GM19043 (cell line): ENCODE measurements around the gene METTL26.

Source experiments
- ATAC-seq: cut with Tn5 transposase; IDR thresholded peaks from one replicate; pipeline ENCODE4 v1.9.1; 2021; ENCODE audit warnings: low read depth; ENCODE audit not compliant: unreplicated experiment

METTL26 gene

GRCh38 chr16:660459-661183 is 24.5 kb upstream of the METTL26 start:
- ATAC-seq: peak; percentile 57

DNA sequence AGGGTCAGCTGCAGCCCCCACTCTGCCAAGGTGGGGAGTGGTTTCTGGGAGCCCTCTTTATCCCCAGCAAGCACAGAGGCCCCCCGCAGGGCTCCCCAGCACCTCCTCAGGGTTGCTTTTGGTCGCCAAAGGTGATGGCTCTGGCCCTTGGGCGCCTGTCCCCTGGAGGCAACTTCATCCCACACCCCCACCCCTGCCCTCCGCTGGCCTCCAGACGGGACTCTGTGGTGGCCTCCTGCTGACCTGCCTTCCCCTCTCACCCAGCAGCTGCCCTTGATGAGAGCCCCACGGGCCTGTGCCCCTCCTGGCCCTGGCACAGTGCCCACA is 24.0 kb upstream of the METTL26 start:
- no peak for ATAC-seq

DNA sequence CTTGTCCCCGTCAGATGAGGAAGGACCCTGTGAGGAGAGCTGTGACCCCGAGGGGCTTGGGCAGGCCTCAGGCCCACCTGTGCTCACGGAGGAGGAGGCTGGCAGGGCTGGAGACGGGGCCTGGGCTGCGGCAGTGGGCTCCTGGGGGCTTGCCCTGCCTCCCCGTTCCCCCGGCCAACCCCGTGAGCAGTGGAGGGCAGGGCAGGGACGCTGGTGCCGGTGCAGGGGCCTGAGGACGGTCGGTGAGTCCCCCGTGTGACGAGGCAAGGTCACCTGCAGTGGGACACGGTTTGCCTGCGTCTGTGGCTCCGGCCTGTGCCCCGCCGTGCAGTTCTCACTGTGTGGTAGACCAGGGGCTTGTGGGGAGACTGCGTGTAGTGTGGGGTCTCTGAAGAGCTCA is 23.5 kb upstream of the METTL26 start:
- ATAC-seq: no peak

- ATAC-seq: no peak
Measured at GRCh38 chr16:658679-659571, 22.8 kb upstream of the METTL26 start.

GRCh38 chr16:657487-657886 is 21.4 kb upstream of the METTL26 start:
- ATAC-seq: no peak

GRCh38 chr16:654034-654433 is 17.9 kb upstream of the METTL26 start:
- ATAC-seq: no peak

DNA sequence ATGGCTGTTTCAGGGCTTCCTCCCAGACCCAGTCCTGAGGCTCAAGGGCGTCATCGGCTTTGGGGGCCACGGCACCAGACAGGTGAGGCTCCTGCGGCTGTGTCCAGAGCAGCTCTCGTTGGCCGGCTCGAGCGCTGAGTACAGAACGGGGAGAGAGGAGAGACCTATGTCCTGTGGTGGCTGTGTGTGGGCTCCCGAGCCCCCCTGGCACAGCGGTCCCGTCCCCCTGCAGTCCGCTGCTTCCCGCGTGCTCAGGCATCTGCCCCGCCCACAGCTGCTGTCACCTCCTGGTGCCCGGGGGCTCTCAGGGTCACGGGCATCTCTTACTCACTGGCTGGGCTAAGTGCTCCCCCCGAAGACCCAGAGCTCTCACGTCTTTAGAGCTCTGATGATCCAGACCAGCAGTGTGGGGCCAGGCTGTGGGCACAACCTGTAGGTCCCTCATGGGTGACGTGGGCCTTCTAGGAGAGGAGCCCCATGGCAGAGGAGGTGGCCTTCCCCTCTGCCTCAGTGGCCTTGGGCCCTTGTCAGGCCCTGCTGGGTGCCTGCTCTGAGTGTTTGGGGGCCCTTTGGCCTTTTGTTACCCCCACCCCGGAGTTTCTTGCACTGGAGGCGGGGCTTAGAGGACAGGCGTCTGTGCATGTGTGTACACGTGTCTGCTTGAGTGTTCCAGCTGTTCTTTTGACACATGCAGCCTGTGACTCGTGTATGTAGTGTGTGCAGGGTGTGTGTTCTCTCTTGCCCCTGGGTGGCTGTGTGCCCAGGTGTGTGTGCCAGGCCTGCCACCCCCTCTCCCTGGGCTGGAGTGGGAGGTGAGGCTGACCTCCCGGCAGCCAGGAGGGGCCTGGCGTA is 16.6 kb upstream of the METTL26 start:
- no peak for ATAC-seq

DNA sequence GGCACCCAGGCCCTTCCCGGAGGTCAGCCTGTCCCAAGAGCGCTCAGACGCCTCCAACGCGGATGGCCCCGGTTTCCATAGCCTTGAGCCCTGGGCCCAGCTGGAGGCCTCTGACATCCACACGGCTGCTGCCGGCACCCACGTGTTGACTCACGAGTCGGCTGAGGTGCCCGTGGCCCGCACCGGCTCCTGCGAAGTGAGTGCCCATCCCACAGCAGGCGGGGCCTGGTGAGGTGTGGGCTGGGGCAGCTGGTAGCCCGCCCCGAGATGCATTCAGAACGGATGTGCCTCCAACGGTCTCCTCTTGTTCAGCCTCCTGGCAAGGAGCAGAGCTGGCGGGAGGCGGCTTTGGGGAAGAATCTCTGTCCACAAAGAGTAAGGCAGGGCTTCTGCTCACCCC is 15.7 kb upstream of the METTL26 start:
- no peak for ATAC-seq

DNA sequence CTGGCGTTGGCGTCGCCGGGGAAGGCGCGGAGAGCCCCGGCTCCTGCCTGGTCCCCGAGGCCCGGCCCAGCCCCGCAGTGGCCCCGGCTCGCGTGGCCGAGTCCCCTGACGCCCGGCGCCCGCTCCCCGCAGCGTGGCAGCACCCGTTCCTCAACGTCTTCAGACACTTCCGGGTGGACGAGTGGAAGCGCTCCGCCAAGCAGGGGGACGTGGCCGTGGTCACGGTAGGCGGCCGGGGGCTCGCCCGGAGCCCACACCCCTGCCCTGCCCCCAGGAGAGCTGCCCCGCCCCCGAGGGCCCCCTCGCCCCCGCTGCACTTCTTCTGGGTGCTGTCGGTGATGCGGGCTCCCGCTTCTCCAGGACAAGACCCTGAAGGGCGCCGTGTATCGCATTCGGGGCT is 13.5 kb upstream of the METTL26 start:
- ATAC-seq: no peak

- ATAC-seq: peak; percentile 90
Measured at GRCh38 chr16:648781-649589, 12.9 kb upstream of the METTL26 start, which contains the start of gene WDR90. Gene WDR90, plus strand, starts transcription at chr16:649365. Its CDS starts 52 bp downstream, at chr16:649417.

DNA sequence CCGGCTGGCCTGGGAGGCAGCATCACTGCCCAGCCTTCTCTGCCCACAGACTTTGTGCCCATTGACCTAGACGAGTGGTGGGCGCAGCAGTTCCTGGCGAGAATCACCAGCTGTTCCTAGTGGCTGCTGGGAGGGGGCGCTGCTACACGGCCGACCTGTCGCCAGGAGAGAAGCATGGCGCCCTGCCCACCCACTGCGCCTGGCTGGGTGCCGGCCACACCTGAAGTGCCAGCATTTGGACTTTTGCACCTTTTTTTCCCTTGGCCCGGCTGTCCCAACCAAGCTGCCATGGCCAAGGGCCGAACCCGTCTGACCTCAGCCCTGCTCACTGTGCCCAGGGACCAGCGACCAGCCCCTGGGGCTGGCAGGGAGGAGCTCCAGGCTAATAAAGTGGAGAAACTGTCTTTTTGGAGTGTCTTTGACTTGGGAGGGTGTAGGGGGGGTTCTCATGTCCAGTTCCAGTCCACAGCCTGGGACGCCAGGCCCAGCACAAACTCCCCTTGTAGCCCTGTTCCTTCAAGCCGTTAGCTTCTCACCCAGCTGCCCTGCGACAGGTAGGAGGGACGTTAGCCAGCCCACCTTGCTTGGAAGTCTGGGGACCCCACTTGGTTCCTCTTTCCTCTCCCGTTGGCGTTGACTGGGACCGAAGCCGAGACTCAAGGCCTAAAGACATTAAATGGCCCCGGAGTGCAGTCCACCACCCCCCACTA is 12.1 kb upstream of the METTL26 start:
- no peak for ATAC-seq

DNA sequence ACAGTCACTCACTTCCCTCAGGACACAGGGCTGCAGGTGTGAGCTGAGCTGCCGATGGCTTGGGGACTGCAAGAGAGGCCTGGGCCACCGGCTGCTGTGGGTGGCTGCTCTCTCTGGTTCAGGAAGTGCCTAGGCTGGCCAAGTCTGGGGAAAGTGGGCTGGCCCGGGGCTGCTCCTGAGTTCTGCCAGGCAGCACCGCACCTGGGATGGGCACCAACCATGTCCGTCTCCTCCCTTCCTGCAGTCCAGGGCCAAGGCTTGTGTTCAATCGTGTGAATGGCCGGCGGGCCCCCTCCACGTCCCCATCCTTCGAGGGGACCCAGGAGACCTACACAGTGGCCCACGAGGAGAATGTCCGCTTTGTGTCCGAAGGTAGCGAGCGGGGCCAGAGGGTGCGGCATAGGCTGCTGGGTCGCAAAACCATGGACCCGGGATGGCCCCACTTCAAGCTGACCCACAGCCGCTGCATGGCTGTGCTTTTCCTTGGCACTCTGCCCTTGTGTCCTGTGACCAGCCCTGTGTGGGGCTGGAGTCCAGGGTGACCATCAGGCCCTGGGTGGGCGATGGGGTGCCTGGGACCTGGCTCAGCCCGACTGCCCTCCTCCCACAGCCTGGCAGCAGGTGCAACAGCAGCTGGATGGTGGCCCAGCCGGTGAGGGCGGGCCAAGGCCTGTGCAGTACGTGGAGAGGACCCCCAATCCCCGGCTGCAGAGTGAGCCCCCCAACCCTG is 11.2 kb upstream of the METTL26 start:
- ATAC-seq: no peak

DNA sequence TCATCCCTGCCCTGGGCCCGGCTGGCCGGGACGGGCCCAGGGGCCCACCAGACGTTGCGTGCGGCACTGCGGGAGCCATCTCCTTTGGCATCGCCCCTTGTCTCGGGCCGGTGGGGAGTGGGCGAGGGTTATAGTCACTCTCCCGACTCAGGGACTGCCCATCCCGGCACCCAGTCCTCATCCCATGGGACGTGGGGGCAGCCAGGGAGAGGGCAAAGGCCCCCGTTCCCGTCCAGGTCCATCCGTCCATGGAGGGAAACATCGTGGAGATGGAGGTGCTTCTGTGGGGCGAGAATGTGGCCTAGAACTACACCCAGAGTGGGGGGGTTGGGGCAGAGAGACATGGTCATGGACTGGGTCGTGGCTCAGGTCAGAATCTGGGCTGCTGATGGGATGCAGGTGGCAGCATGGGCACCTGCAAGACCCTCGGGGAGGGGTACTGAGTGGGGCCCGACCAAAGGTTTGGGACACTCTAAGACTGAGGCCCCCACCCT is 10.6 kb upstream of the METTL26 start:
- ATAC-seq: no peak

DNA sequence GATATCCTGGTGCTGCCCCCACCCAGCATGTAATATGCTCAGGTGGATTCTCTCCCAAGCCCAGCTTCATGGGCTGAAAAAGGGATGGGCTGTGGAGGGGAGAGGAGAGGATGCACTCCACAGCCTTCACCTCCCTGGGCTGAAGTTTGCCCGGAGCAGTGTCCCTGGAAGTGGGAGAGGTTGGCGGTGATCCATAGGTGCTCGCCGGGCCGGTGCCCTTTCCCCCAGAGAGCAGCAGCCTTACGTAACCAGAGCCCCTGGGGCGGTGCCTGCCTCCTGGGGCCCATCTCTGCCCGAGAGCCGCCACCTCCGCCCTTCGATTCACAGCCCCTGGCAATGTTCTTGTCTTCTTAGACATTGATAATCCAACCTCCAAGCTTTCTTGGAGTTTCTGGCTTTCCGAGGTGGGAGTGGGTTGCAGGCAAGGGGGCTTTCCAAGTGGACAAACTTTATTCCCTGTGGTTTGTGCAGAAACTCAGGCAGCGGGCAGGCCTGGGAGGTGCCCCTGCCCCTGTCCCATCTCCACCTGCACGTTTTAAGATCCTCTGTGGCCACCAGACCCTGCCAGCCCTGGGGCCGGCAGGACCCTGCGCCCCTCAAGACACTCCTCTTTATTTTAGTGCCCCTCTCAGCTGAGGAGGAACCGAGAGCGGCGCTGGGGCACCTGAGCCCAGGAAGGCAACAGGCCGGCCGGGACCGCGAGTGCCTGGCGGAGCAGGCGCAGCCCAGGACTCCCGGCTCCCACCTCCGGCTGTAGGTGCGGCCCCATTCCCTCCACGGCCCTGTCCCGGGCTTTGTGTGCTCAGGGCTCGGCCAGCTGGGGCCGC is 10.0 kb upstream of the METTL26 start:
- no peak for ATAC-seq

DNA sequence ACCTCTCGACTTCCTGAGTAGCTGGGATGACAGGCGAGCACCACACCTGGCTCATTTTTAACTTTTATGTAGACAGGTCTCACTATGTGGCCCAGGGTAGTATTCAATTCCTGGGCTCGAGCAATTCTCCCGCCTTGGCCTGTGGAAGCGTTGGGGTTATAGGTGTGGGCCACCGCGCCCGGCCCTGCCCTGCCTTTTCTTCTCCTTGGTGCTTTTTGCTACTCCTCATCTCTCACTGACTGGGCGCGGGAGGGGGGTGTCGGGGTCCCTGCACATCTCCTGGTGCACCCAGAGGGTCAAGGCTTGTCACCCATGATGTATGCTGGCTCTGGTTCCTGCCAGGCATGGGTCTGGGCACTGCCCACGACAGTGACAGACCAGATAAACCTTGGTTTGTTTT is 8.5 kb upstream of the METTL26 start:
- ATAC-seq: no peak

DNA sequence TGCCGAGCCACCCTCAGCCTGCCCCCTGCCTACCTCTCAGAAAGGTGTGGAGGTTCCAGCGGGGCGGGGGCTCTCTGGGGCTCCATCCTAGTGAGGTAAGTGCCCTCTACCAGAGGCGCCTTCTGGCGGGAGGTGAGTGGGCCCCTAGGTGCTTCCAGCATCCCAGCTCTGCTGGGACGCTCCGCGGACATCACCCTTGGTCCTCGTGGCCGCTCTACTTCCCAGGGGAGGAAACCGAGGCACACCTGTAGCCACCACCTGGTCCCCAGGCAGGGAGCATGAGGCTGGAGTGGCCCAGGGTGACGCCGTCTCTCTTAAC is 6.9 kb upstream of the METTL26 start:
- ATAC-seq: no peak

GRCh38 chr16:642189-643049 is 6.3 kb upstream of the METTL26 start:
- no peak for ATAC-seq
